PFSK-1 (cell line): ENCODE measurements around the gene DMBX1.

Source experiments
- FOXP2 ChIP-seq: optimal IDR thresholded peaks from 2 replicates; pipeline ENCODE3; 2011; ENCODE audit warnings: borderline replicate concordance, control low read depth, inconsistent platforms; ENCODE audit not compliant: insufficient read depth; ENCODE audit errors: extremely low read length, extremely low read depth
- POLR2AphosphoS5 ChIP-seq: IDR thresholded peaks from 2 replicates; pipeline ENCODE4 v1.6.1; 2012; ENCODE audit warnings: low read depth, mild to moderate bottlenecking, control low read depth, low read length, moderate library complexity
- SIN3A ChIP-seq: IDR thresholded peaks from 2 replicates; pipeline ENCODE4 v1.6.1; 2012; ENCODE audit warnings: mild to moderate bottlenecking, low read length, moderate library complexity, borderline replicate concordance; ENCODE audit not compliant: insufficient read depth
- TAF1 ChIP-seq: IDR thresholded peaks from 2 replicates; pipeline ENCODE4 v1.6.1; 2012; ENCODE audit warnings: low read length, control low read depth, borderline replicate concordance; ENCODE audit not compliant: insufficient read depth
- TF ChIP-seq, protein P1 (sequence below), 2 experiments: IDR thresholded peaks; 2 replicates each; pipeline versions ENCODE4 v1.6.1 to v1.8.0; 2011 to 2012; ENCODE audit warnings: low read depth in 2 of 2, low read length in 2 of 2, control low read depth in 1 of 2, inconsistent platforms in 1 of 2, mild to moderate bottlenecking in 1 of 2, moderate library complexity in 1 of 2; ENCODE audit not compliant: insufficient read depth in 1 of 2

The DMBX1 gene

DNA sequence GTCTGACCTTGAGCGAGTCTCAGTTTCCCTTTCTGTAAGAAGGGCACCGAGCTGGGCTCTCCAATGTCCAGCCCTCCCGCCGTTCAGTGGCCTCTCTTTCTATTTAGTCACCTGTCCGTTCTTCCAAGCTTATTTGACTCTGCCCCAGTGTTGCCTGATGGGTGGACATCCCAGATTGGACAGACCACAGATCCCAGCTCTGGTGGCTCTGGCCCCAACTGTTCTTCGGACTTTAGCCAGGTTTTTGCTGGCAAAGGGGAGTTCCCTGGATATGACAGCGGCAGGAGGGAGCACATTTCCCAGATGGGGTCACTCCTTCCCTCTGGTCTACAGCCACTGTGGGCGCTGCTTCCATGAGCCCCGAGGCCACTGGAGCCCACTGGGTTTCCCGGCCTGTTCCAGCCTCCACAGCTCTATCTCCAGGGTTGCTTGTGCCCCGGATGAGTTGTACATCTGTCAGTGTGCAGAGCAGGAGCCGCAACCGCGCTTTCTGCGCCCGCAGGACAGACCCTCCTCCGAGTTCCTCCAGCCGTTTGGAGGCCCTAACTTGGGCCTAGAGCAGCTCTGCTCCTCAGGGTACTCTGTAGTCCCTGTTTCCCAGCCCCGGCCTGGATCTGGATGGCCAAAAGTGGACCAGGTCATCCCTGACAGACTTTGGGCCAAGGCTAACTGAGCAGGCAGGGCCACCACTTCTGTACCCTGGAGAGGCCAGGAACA lies 3.8 kb downstream of the DMBX1 start:
- TF ChIP-seq, protein P1, sequence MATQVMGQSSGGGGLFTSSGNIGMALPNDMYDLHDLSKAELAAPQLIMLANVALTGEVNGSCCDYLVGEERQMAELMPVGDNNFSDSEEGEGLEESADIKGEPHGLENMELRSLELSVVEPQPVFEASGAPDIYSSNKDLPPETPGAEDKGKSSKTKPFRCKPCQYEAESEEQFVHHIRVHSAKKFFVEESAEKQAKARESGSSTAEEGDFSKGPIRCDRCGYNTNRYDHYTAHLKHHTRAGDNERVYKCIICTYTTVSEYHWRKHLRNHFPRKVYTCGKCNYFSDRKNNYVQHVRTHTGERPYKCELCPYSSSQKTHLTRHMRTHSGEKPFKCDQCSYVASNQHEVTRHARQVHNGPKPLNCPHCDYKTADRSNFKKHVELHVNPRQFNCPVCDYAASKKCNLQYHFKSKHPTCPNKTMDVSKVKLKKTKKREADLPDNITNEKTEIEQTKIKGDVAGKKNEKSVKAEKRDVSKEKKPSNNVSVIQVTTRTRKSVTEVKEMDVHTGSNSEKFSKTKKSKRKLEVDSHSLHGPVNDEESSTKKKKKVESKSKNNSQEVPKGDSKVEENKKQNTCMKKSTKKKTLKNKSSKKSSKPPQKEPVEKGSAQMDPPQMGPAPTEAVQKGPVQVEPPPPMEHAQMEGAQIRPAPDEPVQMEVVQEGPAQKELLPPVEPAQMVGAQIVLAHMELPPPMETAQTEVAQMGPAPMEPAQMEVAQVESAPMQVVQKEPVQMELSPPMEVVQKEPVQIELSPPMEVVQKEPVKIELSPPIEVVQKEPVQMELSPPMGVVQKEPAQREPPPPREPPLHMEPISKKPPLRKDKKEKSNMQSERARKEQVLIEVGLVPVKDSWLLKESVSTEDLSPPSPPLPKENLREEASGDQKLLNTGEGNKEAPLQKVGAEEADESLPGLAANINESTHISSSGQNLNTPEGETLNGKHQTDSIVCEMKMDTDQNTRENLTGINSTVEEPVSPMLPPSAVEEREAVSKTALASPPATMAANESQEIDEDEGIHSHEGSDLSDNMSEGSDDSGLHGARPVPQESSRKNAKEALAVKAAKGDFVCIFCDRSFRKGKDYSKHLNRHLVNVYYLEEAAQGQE (IDR thresholded peaks at IDR 0.05; ENCODE audit: insufficient read depth in 1 of 2, low read depth in 2 of 2, low read length in 2 of 2), result no peak
- no peak for TF ChIP-seq SIN3A
- TF ChIP-seq POLR2AphosphoS5, result no peak
- TF ChIP-seq FOXP2, result no peak
- TF ChIP-seq TAF1, result no peak

- TF ChIP-seq FOXP2, result no peak
- no peak for TF ChIP-seq POLR2AphosphoS5
- no peak for TF ChIP-seq SIN3A
- no peak for TF ChIP-seq TAF1
- TF ChIP-seq, protein P1 (IDR thresholded peaks at IDR 0.05; ENCODE audit: insufficient read depth in 1 of 2, low read depth in 2 of 2, low read length in 2 of 2), result no peak
These were observed 5.3 kb downstream of the DMBX1 start for GRCh38 chr1:46494910-46495309.

GRCh38 chr1:46495778-46496177 lies 6.1 kb downstream of the DMBX1 start:
- TF ChIP-seq SIN3A (no peak), TAF1 (no peak), FOXP2 (no peak), POLR2AphosphoS5 (no peak)
- TF ChIP-seq, protein P1 (IDR thresholded peaks at IDR 0.05; ENCODE audit: insufficient read depth in 1 of 2, low read depth in 2 of 2, low read length in 2 of 2), result no peak

GRCh38 chr1:46496505-46496904 lies 6.9 kb downstream of the DMBX1 start:
- no peak for TF ChIP-seq SIN3A
- TF ChIP-seq POLR2AphosphoS5, result no peak
- TF ChIP-seq FOXP2, result no peak
- TF ChIP-seq TAF1, result no peak
- TF ChIP-seq, protein P1 (IDR thresholded peaks at IDR 0.05; ENCODE audit: insufficient read depth in 1 of 2, low read depth in 2 of 2, low read length in 2 of 2), result no peak

- TF ChIP-seq POLR2AphosphoS5, result no peak
- TF ChIP-seq FOXP2, result no peak
These were observed 7.4 kb downstream of the DMBX1 start for GRCh38 chr1:46497020-46497419.
